GM18505 (cell line): ENCODE results near the gene TMEM109.

Experiments
- ATAC-seq: cut with Tn5 transposase; IDR thresholded peaks from one replicate; pipeline ENCODE4 v1.9.1; 2021; ENCODE audit not compliant: unreplicated experiment
- POLR2A ChIP-seq: IDR thresholded peaks from 4 replicates; pipeline ENCODE4 v1.6.1; 2011; ENCODE audit warnings: borderline replicate concordance; ENCODE audit not compliant: insufficient read depth, insufficient read length; ENCODE audit errors: extremely low read depth

The TMEM109 gene

DNA sequence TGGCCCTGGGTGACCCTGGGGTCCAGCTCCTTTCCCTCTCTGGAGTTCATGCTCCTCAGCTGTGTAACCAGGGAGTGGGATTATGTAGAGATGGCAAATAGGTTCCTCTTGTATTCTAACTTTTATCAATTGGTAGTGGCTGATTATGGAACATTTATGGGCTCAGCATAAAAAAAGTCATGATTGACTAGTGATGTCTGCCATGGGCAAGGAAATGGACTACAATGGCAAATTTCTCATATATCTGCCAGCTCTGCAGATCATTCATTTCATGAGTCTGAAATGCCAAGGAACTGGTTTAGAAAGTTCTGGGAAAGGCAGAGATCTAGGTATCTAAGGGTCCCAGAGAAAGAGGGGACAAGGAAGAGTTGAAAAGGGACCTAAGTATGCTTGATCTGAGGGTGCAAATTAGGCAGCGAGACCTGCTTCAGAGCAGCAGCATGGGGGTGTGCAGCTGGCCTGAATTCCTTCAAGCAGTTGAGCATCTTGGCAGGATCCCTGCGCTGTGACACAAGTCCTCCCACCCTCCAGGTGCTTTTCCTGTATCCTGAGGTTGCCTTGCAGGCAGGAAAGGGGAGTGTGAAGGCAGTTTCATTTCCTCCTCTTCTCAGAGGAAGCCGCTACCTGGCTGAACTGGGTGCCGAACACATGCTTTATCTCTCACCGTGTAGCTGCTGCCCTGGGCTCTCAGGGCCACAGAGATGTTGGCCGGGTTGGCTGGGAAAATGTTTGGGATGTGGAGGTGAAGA lies 27.6 kb downstream of the TMEM109 start:
- no peak for TF ChIP-seq POLR2A
- no peak for ATAC-seq

DNA sequence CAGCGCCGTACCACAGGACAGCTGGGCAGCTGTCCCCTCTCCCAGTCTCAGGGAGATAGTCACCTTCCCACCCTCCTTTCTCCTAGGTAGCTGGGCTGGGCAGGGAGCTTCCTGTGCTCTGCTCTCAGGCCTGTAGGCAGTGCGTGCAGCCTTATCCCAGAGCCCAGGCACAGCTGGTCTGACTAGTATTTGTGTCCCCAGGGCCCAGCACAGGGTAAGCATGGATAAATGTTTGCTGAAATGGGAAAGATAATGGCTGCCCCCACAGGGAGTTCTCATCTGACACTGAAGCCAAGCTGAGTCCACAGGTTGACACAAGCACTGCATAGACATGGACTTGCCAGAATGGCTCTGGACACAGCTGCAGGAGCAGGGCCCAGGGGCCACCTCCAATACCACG lies 28.3 kb downstream of the TMEM109 start:
- TF ChIP-seq POLR2A: no peak
- ATAC-seq: no peak

DNA sequence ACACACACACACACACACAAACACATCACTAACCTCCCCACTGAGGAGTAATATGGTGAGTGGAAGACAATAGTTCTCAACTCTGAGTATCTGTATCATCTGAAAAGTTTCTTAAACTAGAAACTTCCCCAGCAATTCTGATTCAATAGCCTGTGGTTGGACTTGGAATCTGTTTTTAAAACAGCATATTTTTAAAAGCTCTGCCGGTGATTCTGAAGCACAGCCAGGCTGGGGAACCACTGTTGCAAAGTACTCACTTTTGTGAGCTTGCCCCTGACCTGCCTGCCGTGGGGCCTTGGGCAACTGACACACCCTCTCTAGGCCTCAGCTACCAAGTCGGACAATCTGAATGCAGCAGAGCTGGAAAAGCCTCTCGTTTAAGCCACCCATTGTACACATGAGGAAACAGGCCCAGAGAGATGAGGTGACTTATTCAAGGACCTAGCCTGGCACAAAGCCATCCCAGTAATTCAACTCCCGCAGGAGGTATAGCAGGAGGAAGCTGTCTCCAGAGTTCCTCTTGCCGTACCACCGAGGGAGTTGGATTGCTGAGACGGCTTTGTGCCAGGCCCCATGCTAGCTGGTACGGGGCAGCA lies 29.1 kb downstream of the TMEM109 start:
- no peak for TF ChIP-seq POLR2A
- ATAC-seq: no peak

DNA sequence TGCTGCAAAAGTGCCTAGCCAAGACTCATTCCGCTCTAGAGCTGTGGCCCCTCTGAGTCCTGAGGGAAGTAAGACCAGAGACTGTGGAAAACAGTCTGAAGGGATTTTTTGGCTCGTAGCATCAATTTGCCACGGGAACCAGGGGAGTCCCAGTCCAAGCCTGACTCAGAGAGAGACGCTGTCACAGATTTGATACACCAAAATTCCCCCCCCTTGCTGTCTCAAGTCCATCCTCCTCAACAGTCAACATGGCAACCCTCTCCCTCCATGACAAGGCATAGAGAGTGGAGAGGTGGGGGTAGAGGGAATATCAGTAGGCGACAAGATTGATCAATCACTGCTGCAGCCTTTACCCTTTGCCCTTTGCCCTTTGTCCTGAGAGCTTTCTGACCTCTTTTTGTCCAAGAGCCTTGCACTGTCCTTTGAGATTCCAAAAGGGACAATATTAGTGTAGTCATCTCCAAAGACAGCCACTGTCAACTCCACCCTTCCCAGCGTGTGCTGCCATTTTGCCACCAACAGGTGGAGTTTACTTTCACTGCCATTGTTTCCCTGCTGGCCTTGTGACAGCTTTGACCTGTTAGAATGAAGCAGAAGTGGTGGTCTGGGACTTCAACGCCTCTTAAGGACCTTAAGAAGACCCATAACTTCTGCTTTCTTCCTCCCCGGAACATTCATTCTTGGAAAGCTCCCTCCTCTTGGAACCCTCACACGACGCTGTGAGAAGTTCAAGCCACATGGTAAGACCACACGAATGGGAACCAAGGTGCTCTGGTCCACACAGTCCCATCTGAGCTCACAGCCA lies 30.7 kb downstream of the TMEM109 start:
- ATAC-seq: no peak
- TF ChIP-seq POLR2A: no peak

DNA sequence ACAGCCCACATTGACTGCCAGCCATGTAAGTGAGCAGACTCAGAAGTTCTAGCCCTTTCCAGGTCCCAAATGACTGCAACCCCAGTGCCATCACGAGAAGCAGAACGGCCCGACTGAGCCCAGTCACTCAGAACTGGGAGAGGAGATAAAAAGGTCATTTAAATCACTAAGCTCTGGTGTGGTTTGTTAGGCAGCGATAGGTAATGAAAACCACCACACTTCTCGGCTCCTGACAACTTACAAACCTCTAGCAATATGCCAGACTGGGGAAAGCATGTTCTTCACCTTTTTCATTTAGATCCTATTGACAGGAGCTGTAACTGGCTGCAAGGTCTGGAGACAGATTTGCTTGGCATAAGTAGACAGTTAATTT lies 31.3 kb downstream of the TMEM109 start:
- ATAC-seq: no peak

DNA sequence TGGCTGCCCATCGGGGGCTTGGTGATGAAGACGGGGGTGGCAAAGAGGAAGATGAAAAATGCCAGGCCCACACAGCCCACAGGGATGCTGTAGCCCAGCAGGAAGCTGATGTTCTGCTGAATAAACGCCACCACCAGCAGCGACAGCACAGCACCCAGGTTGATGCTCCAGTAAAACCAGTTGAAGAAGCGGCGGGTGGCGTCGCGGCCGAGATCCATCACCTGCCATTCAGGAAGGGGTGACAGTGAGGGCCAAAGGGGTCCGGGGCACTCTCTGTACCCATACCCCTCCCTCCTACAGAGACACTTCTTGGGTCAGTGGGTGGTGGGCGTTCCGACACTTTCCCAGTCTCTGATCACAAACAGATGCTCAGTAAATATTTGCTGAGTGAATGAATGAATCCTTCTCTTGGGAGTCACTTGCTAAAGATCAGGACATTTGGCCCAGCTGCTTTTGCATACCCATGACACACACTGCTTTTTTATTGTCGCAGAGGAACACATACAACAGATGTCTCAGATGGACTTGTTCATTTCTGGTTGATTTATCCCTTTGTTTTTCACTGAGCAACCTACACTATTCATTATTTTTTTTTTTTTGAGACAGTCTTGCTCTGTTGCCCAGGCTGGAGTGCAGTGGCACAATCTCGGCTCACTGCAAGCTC lies 32.8 kb downstream of the TMEM109 start:
- TF ChIP-seq POLR2A: no peak

More for the DNA sequence above, 31.3 kb downstream of the TMEM109 start:
- TF ChIP-seq POLR2A: no peak

DNA sequence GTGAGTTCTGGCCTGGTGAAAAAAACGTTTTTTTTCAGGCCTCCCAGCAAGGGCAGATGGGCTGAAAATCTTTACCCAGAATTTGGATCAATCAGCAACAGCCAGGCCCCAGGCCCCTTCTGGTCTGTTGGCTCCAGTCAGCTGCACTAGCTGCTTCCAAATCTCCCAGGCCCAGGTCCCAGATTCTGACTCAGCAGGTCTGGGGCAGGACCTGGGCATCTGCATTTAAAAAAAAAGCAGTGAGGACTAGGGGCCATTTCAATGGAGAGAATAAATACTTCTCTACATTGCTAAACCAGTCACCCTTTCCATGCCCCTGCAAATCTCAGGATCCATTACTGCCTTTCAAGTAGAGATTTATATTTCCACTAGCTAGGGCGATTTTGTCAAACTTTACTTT lies 33.7 kb downstream of the TMEM109 start:
- ATAC-seq: no peak
- no peak for TF ChIP-seq POLR2A

More for the DNA sequence above, 32.8 kb downstream of the TMEM109 start:
- no peak for ATAC-seq

DNA sequence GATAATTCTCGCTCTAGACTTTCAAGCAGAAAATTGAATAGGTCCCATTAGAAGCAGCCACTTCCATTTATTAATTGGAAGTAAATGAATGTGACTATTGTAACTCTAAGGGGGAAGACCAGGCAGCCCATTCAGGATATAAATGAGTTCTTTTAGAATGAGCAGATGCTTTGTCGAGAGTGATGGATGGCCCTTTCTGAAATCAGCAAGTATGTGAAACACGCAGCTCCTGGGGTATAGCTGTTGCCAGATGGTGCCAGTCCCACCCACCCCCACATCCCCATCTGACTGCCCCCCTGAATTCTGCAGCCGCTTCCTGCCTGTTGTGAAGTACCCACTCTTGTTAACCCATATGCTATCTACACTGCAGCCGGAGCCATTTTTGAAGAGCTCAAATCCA lies 34.3 kb downstream of the TMEM109 start:
- no peak for TF ChIP-seq POLR2A
- no peak for ATAC-seq

DNA sequence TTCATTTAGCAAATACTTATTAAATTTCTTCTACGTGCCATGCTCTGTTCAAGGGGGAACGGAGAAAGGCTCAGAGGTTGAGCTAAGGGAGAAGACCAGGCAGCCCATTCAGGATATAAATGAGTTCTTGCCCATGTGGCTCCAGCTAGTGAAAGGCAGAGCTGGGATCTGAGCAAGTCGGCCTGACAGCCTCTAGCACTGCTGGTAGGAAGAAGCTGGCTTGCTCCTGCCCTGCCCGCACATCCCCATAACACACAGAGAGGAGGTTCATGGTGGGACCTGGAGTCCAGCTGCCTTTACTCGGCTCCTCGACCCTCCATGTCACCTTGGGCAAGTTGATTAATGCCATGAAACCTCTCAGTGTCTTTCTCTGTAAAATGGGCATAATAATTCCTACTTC lies 36.1 kb downstream of the TMEM109 start:
- ATAC-seq: no peak
- TF ChIP-seq POLR2A: no peak

DNA sequence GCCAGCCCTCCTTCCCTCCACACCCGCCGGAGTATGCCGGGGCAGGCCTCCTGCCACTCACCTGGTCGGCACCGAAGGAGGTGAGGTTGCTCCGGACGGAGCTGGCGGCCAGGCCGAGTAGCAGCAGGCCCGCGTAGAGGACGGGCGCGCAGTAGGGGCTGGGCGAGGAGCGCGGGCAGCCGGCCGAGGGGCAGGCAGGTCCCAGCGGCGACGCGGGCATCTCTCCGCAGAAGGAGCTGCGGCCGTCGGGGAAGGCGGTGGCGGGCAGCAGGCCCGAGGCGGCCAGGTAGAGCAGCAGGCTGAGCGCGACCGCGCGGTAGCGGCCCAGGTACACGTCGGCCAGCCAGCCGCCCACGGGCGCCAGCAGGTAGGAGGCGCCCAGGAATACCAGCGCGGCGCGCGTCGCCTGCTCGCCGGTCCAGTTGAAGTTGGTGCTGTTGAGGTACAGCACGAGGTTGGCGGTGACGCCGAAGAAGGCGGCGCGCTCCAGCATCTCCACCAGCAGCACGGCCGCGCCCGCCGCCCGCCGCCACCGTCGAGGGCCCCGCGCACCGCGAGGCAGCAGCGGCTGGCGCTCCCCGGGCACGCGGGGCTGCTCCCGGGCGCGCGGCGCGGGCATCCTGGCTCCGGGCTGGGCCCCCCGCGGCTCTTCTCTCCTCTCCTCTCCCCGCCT lies 37.1 kb downstream of the TMEM109 start:
- peak; percentile 21 for ATAC-seq
- peak; percentile 60 for TF ChIP-seq POLR2A

DNA sequence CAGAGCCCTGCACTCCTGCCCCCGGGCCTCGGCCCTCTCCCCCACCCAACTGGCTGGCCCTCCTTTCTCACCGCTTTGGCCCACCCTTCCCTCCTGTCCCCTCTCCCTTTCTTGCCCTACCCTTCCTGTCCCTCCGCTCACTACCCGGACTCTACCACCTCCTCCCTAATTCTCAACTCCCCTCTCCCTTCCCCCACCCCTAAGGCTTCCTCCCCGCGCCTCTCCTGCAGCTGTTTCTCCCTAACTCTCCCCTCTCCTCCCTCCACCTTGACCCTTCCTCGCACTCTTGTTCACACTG lies 37.6 kb downstream of the TMEM109 start:
- no peak for TF ChIP-seq POLR2A
- peak; percentile 12 for ATAC-seq

DNA sequence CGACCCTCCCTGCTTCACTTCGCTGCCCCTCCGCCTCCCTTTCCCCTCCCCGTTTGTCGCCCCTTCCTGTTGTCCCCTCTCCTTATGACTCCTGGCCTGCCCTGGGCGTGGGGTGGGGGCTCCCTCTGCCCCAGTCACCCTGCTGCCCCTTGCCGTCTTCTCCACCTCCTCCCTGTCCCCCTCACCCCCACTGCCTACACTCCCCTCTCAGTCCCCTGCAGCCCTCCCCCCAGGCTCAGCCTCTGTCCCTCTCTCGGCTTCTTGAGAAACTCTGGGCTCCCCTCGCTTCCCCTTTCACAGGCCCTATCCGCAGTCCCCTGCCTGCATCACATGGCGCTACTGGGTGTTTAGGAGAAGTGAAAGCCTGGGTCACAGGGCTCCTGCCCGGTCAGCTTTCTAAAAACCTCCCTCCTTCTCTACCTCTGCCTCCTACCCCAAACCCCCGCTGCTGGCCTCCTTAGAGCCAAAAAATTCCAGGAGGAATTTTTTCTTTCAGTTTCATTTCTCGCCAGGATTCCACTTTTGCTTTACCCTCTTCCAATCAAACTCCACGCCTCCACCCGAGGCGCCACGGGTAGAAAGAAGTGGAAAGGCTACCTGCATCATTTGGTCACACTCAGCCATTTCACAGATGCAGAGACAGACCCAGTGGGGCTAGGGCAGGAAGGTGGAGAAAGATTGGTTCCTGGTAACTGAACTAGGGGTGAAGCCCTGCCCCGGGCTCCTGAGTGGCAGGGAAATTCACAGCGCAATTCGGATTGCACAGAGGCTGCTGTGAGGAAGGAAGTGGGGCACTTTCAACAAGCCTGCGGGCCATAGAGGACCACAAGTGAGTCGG lies 38.2 kb downstream of the TMEM109 start, which contains the start of gene SLC15A3:
Gene SLC15A3 (minus strand): TSS at position 273 of the 838 bp plus-strand sequence. CDS start 625 bp downstream, outside the sequence.
- ATAC-seq: peak; percentile 66
- peak; percentile 55 for TF ChIP-seq POLR2A
